A673 (cell line): ENCODE measurements around the gene EPRS1. TPM values are rescaled to one million over a fixed set of nuclear protein-coding genes. Genes with fewer than 3 reads are reported as not detected.

Experiments
- BruUV-seq: library from RNA; stranded (reverse); fragments of 400-500 nt; replicated peaks from 2 replicates; lab custom pipeline; 2021; lab: Mats Ljungman, UMichigan
- CTCF ChIA-PET: fragments of 300-600 bp; sonication (Branson Sonifier 250); formaldehyde crosslinking; loops from one replicate; lab custom pipeline; 2022; ENCODE audit warnings: antibody characterized with exemption; lab: Charles Lee
- POLR2A ChIA-PET: fragments of 300-600 bp; sonication (Branson Sonifier 250); formaldehyde crosslinking; loops from one replicate; lab custom pipeline; 2022; ENCODE audit warnings: antibody characterized with exemption; ENCODE audit not compliant: low non-redundant PET; lab: Charles Lee
- DNase-seq: peaks from one replicate; pipeline ENCODE4 v3.0.0-alpha.2; 2015; ENCODE audit warnings: low spot score
- H3K27ac ChIP-seq: fragments of 200-600 bp; sonication (generic); 2 replicates; pipeline ENCODE4 v1.5.1; 2016; ENCODE audit warnings: mixed run types, low read depth, mild to moderate bottlenecking, mixed read lengths, antibody characterized with exemption, low read length; ENCODE audit not compliant: poor library complexity, severe bottlenecking
- H3K27me3 ChIP-seq: fragments of 200-600 bp; sonication (generic); replicated peaks from 2 replicates; pipeline ENCODE4 v1.6.1; 2017; ENCODE audit warnings: mixed run types, low read depth, mild to moderate bottlenecking, mixed read lengths, antibody characterized with exemption, low read length; ENCODE audit not compliant: insufficient read depth, poor library complexity
- H3K36me3 ChIP-seq: fragments of 200-600 bp; sonication (generic); 2 replicates; pipeline ENCODE4 v1.6.1; 2016; ENCODE audit warnings: mixed run types, mild to moderate bottlenecking, mixed read lengths, antibody characterized with exemption, low read length; ENCODE audit not compliant: insufficient read depth, poor library complexity, severe bottlenecking
- H3K4me1 ChIP-seq: fragments of 200-600 bp; sonication (generic); 2 replicates; pipeline ENCODE4 v1.6.1; 2017; ENCODE audit warnings: mixed run types, mild to moderate bottlenecking, mixed read lengths, antibody characterized with exemption, low read length; ENCODE audit not compliant: insufficient read depth, poor library complexity, severe bottlenecking
- H3K4me3 ChIP-seq: fragments of 200-600 bp; sonication (generic); 2 replicates; pipeline ENCODE4 v1.5.1; 2016; ENCODE audit warnings: low read depth, mixed run types, mild to moderate bottlenecking, mixed read lengths, low read length; ENCODE audit not compliant: poor library complexity, severe bottlenecking
- H3K9me3 ChIP-seq: fragments of 200-600 bp; sonication (generic); 2 replicates; pipeline ENCODE4 v1.6.1; 2016; ENCODE audit warnings: mixed run types, low read depth, mild to moderate bottlenecking, mixed read lengths, antibody characterized with exemption, low read length; ENCODE audit not compliant: poor library complexity, severe bottlenecking
- EZH2 ChIP-seq: fragments of 200-600 bp; sonication (generic); IDR thresholded peaks from 2 replicates; pipeline ENCODE4 v1.6.1; 2017; ENCODE audit warnings: borderline replicate concordance, low read depth, mild to moderate bottlenecking, mixed read lengths, antibody characterized with exemption, low read length; ENCODE audit not compliant: poor library complexity, severe bottlenecking
- intact Hi-C: fragments of 100-400 bp; cut with micrococcal nuclease; formaldehyde crosslinking; loops from one replicate; pipeline ENCODE4 v1.10.0; 2022; ENCODE audit not compliant: unreplicated experiment
- total RNA-seq: library from RNA; stranded (reverse); gene quantifications from 2 replicates; pipeline ENCODE4 v1.2.3, GENCODE V29; 2021
- TF ChIP-seq, protein P1 (sequence below): fragments of 300-800, 200-600 bp; sonication (generic); conservative IDR thresholded peaks from 2 replicates; pipeline ENCODE4 v1.5.1; 2017; ENCODE audit warnings: low read depth, mild to moderate bottlenecking, antibody characterized with exemption, low read length, moderate library complexity, mixed read lengths

EPRS1 gene
- total RNA-seq, 1 experiment from 2014 or later: 138 TPM

DNA sequence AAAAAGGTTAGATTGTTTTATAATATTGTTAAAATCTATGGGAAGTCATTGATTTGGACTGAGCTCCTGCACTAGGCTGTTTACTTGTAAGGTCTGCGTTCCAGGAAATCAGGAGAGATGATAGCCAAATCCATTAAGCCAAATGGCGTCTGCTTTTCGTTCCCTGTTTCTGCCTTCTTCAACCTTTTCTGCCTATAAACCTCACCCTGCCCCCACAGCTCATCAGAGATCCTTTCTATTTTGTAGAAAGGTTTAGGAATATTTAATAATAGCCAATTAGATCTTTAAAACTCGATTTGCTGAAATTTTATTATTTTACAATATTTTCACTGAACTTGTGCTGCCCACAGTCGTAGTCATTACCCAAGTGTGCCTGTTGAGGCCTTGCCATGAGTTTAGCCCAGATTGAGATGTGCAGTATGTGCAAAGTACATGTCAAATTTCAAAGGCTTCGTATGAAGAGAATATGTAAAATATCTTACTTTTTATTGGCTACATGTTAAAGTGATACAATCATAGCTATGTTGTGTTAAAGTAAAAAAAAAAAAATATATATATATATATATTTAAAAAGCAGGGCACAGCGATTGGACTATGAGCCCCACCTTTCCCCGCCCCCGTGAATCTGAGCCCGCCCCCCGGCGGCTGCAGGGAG lies 47.2 kb upstream of the EPRS1 start:
- H3K4me1 ChIP-seq: peaks cover 5% of the 10 kb centered on the region
- no peaks in the 10 kb centered on the region for H3K27me3 ChIP-seq
- ChIA-PET CTCF (interaction anchor here (0.7 kb wide), 1 partner anchor 103 kb away, joined by 4 read pairs; no protein-coding TSS in a partner anchor), POLR2A (no interaction called here)
- intact Hi-C loops: no loop called here
- TF ChIP-seq, protein P1, sequence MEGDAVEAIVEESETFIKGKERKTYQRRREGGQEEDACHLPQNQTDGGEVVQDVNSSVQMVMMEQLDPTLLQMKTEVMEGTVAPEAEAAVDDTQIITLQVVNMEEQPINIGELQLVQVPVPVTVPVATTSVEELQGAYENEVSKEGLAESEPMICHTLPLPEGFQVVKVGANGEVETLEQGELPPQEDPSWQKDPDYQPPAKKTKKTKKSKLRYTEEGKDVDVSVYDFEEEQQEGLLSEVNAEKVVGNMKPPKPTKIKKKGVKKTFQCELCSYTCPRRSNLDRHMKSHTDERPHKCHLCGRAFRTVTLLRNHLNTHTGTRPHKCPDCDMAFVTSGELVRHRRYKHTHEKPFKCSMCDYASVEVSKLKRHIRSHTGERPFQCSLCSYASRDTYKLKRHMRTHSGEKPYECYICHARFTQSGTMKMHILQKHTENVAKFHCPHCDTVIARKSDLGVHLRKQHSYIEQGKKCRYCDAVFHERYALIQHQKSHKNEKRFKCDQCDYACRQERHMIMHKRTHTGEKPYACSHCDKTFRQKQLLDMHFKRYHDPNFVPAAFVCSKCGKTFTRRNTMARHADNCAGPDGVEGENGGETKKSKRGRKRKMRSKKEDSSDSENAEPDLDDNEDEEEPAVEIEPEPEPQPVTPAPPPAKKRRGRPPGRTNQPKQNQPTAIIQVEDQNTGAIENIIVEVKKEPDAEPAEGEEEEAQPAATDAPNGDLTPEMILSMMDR: no peak
- no peak for TF ChIP-seq EZH2
- BruUV-seq: no TSS peak
- peaks cover 19% of the 10 kb centered on the region for H3K36me3 ChIP-seq
- no peak overlapping the region for H3K27ac ChIP-seq
- peak overlapping the region; percentile 99 for H3K4me3 ChIP-seq
- no peaks in the 10 kb centered on the region for H3K9me3 ChIP-seq
- DNase-seq: no peak

GRCh38 chr1:220092694-220093093 lies 46.4 kb upstream of the EPRS1 start:
- H3K4me3 ChIP-seq: no peak overlapping the region
- ChIA-PET CTCF (no interaction called here), POLR2A (no interaction called here)
- no TSS peak for BruUV-seq
- H3K9me3 ChIP-seq: no peaks in the 10 kb centered on the region
- no peak for DNase-seq
- H3K27me3 ChIP-seq: no peaks in the 10 kb centered on the region
- no peak for TF ChIP-seq EZH2
- TF ChIP-seq, protein P1: no peak
- no peak overlapping the region for H3K27ac ChIP-seq
- H3K4me1 ChIP-seq: peaks cover 5% of the 10 kb centered on the region
- peaks cover 13% of the 10 kb centered on the region for H3K36me3 ChIP-seq
- intact Hi-C loops: no loop called here

GRCh38 chr1:220089650-220090556 lies 43.6 kb upstream of the EPRS1 start, which contains the start of gene BPNT1:
Gene BPNT1 (minus strand): TSS chr1:220089788. CDS start chr1:220079846, 9,942 bp downstream.
- no TSS peak for BruUV-seq
- Histone ChIP-seq H3K9me3 (no peaks in the 10 kb centered on the region), H3K27ac (peak within 1 kb of the TSS; percentile 3), H3K27me3 (no peaks in the 10 kb centered on the region), H3K4me3 (peak within 1 kb of the TSS; percentile 59), H3K36me3 (no peaks in the 10 kb centered on the region), H3K4me1 (no peaks in the 10 kb centered on the region)
- ChIA-PET CTCF (interaction anchor here (0.6 kb wide), 2 partner anchors 23 to 182 kb away, joined by 3 to 10 read pairs; partner anchors contain the start of gene RAB3GAP2), POLR2A (interaction anchor here (0.6 kb wide), 2 partner anchors 28 to 180 kb away, joined by 6 to 8 read pairs; no protein-coding TSS in a partner anchor)
- DNase-seq: peak; percentile 94
- no peak for TF ChIP-seq EZH2
- TF ChIP-seq, protein P1: no peak
- intact Hi-C loops: no loop called here
